ENCODE data around the gene CTIF. TPM values are rescaled to one million over a fixed set of nuclear protein-coding genes. Genes with fewer than 3 reads are reported as not detected.

The CTIF gene
- 16.2 and 18.4 TPM in 2 replicates for total RNA-seq

DNA sequence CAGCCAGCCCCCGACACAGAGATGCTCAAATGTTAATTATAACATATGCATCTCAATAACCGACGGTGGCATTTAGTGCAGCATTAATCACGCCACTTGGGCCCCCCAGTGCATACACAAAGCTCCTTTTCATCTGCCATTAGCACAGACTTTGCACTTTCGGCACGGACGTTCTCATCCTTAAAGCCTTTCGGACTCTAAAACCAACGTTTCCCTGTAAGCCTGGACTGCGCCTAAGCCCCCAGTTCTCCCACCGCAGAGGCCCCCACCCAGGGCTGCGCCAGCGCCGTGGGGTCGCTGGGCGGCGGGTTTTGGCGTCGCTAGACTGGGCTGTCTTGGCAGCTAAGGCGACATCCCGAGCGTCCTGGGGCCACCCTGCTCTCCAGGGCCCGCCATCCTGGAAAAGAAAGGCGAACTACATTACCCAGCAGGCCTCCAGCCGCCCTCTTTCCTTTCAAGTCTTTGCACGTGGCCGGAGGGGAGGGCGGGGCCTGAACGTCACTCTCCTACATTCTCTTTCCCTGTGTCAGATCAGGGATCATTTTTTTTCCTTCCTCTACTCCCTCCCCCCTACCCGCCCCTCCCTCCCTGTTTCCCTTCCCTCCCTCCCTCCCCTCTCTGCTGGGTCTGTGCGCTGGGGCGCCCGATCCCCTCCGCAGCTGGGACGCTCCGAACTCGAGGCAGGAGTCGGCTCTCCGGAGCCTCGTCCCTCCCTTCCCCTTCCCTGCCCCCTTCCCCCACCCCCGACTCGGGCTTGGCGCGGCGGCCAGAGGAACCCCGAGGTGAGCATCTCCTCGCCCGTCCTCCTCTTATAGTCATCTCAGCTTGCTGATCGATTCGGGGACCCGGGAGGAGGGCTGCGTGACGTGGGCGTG lies at the start of gene CTIF:
TSS of gene CTIF (plus strand) at position 501 of the 875 bp plus-strand sequence. CDS start 80,535 bp downstream, outside the sequence.

Other genes with a start within 250 kb of the CTIF start
- gene ZBTB7C, start 129.6 kb upstream of the CTIF start, total RNA-seq, result under 0.01 TPM in 1 of 2 replicates, not detected in the other